HT-29 (cell line): ENCODE measurements around the gene TAF11. TPM values are rescaled to one million over a fixed set of nuclear protein-coding genes. Genes with fewer than 3 reads are reported as not detected.
"Not testable (repeated sequence)": the region's sequence is repeated elsewhere in the genome, so short reads cannot be mapped to it uniquely, and the experiment has no call there.

Experiments
- DNase-seq: peaks from one replicate; pipeline ENCODE4 v3.0.0-alpha.2; 2015; ENCODE audit warnings: low spot score
- total RNA-seq: library from RNA; depleted of rRNA; stranded (reverse); fragments of >200 nt; shearing (Covaris generic); gene quantifications from 2 replicates; pipeline ENCODE4 v1.2.3, GENCODE V29; 2014; rRNA removed

Gene TAF11
- total RNA-seq, 1 experiment from 2014 or later = 17.6 TPM

GRCh38 chr6:34866509-34866908, 21.3 kb downstream of the TAF11 start:
- DNase-seq = no peak

GRCh38 chr6:34865107-34865506, 22.7 kb downstream of the TAF11 start:
- no peak for DNase-seq

- no peak for DNase-seq
Measured at GRCh38 chr6:34864007-34864406, 23.8 kb downstream of the TAF11 start.

- DNase-seq = no peak
Measured at GRCh38 chr6:34860776-34861175, 27.1 kb downstream of the TAF11 start.

- no peak for DNase-seq
Measured at GRCh38 chr6:34859951-34860350, 27.9 kb downstream of the TAF11 start.

GRCh38 chr6:34858681-34859080, 29.2 kb downstream of the TAF11 start:
- no peak for DNase-seq

- DNase-seq = no peak
Measured at GRCh38 chr6:34855463-34855862, 32.4 kb downstream of the TAF11 start.

GRCh38 chr6:34852406-34853085, 35.3 kb downstream of the TAF11 start:
- no peak for DNase-seq

GRCh38 chr6:34851361-34851760, 36.5 kb downstream of the TAF11 start:
- no peak for DNase-seq

- DNase-seq = not testable (repeated sequence)
Measured at GRCh38 chr6:34849066-34849465, 38.8 kb downstream of the TAF11 start.

- no peak for DNase-seq
Measured at GRCh38 chr6:34839666-34840352, 48.0 kb downstream of the TAF11 start.

- DNase-seq = no peak
Measured at GRCh38 chr6:34837528-34837927, 50.3 kb downstream of the TAF11 start.

- DNase-seq = no peak
Measured at GRCh38 chr6:34836451-34836850, 51.4 kb downstream of the TAF11 start.

- no peak for DNase-seq
Measured at GRCh38 chr6:34836008-34836407, 51.8 kb downstream of the TAF11 start.

GRCh38 chr6:34834789-34835518, 52.9 kb downstream of the TAF11 start:
- DNase-seq = no peak

- DNase-seq = no peak
Measured at GRCh38 chr6:34832942-34833341, 54.9 kb downstream of the TAF11 start.

GRCh38 chr6:34829137-34829536, 58.7 kb downstream of the TAF11 start:
- DNase-seq = no peak

Other genes starting within 250 kb of the TAF11 start
- gene ILRUN, start 191.3 kb downstream of the TAF11 start, total RNA-seq = 47.7 and 50.7 TPM in 2 replicates
- gene SNRPC, start 130.5 kb downstream of the TAF11 start, total RNA-seq = 187 and 197 TPM in 2 replicates
- gene BLTP3A, start 96.0 kb downstream of the TAF11 start, total RNA-seq = 9.3 and 9.4 TPM in 2 replicates
- 23.4 and 25.2 TPM in 2 replicates for gene ANKS1A, start 1.2 kb upstream of the TAF11 start, total RNA-seq